Stimulated activated CD4-positive, alpha-beta T cell treated with anti-CD3 and anti-CD28 coated beads, Interleukin-4, amount 100 ng/mL, for 48 hours (primary cell): Measurements from ENCODE around the gene FASTKD1.

Source experiments
- DNase-seq, 2 donors: peaks; one replicate each; pipeline ENCODE4 v3.0.0-alpha.2; 2020; ENCODE audit warnings: low read depth in 2 of 2

FASTKD1 gene

DNA sequence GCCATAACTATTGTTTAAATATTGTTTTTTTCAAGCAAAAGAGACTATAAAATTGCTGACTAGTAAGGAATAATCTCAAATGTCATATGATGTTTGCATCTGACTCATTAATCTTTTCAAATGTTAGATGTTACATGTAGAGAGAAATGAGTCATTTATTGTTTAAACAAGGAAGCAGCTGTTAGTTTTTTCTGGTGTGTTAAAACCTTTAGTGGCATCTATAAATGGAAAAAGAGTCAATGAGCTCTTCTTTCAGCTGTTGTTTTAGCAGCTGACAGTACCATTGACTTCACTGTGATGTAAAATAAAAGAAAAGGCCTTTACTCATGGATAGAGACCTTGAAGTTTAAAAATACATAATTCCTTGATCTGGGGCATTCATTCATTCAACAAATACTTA, 66.0 kb downstream of the FASTKD1 start:
- DNase-seq, result no peak

DNA sequence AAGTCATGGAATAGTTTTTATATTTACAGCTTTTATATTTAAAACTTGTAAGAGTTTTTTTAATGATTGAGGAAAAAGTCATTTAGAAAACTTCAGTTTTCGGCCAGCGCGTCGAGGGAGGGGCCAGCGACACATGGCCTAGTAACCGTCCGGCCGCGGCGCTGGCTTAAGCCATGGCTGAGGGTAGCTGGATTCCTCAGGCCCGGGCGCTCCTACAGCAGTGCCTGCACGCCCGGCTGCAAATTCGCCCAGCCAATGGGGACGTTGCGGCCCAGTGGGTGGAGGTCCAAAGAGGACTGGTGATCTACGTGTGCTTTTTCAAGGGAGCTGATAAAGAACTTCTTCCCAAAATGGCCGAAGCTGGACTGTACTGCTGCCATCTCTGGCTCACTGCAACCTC, 69.0 kb downstream of the FASTKD1 start:
- no peak for DNase-seq

DNA sequence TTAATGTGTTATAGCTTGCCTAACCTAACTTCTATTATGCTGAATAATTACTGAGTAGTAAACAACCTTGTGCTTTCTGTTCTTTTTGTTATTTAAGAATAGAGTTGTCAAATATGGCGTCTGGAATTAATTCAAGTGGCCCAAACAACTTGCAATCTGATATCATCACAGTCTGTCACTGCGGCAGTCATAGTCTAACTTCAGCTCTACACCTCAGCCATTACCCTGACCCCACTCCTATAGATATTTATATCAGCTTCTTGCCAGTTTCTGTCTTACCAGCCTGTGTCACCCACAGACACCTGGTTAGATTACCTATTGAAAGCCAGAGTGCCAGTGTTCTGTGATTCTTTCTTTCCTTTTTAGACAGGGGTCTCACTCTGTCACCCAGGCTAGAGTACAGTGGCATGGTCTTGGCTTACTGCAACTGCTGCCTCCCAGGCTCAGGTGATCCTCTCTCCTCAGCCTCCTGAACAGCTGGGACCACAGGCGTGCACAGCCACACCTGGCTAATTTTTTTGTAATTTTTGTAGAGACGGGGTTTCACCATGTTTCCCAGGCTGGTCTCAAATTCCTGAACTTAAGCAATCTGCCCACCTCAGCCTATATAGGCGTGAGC, 78.2 kb downstream of the FASTKD1 start:
- DNase-seq, result no peak

DNA sequence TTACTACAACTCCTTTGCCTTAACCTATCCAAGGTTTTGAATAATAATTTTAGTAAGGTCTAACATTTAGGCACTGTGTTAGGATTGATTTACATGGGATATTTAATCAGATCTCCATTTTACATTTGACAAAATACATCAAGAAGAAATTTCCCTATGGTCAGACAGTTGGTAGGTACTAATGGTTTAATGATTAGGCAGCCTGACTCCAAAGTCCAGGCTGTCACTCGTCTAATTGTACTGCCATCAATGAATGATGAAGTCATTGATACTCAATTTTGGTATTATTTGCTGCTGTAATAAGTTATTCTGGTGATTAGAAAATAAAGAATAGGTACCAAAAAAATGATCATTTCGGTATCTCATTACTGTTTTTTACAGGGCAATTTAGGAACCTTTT, 80.3 kb downstream of the FASTKD1 start:
- DNase-seq, result no peak

DNA sequence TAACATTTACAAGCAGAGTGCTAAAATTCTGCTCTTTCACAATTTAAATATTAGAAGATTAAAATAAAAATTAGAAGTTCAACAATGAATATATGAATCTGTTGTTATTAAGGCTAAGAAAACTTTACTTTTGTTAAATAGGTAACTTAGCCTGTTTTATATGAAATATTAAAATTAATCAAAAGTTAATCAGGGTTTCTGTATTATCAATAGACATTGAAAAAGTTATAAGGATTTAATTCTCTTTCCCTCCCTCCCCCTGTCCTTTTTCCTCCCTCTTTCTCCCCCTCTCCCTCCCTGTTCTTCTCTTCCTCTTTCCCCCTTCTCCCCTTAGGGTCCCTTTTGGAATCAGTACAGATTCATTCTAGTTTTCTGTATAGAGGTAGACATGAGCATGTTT, 82.3 kb downstream of the FASTKD1 start:
- no peak for DNase-seq

DNA sequence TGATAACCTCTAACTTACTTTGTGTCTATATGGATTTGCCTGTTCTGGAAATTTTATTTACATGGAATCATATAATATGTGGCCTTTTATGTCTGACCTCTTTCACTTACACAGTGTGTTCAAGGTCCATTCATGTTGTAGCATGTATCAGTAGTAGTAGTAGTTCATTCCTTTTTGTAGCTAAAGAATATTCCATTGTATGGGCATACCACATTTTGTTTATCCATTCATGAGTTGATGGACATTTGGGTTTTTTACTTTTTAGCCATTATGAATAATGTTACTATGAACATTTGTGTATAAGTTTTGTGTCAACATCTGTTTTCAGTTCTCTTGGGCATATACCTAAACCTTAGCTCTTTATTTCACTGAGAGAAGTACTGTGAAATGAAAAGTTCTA, 82.8 kb downstream of the FASTKD1 start:
- no peak for DNase-seq

DNA sequence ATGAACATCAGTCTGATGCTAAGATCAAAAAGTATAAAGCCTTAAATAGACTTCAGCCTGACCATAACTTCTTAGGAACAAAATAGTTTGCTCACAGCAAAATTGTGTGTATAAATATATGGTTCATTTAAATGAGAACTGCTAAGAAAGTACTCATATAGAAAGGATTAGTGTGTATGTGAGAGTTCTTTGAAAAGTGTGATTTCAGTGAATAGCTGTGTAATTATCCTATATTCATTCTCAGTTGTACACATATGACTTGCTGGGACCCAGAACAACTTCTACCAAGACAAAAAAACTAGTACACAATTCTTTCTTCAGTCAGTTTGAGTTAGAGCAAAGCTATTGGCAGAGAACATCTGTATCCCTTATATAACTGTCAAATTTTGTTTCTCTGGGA, 87.2 kb downstream of the FASTKD1 start:
- no peak for DNase-seq

DNA sequence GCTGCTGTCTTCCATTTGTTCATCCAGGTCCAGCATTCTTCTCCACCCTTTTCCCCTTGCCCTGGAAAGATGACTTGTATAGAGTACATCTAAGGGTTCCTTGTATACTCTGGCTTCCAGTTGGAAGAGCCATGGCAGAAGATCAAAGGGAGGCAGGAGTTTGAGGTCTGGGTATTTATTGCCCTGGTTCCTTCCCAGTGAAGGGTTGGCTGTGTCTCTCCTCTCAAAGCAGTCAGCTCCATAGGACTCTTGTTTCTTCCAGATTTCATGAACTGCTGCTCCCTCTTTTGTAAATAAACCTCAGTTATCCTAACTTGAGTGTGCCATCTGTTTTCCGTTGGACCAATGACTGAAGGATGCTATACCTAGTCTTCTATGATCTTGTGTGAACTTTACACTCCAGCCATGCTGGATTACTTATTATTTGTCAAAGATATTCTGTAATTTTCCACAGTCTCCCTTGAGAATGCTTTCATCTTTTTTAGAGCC, 88.0 kb downstream of the FASTKD1 start:
- no peak for DNase-seq

DNA sequence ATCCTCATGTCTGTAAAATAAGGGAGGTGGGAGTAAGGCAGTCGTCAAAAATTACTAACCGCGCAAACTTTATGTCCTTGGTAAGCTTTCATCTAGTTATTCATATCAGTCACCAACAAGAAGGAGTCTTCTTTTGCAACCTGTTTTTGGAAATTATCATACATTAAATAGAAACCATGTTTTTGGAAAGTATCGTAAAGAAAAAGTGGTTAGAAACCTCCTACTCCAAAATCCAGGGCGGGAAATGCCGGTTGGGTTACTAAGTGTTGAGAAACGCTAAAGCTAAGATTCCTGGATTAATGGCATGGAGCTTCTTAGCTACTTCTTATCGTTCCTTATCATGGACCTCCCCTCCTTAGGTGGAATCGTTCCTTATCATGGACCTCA, 93.6 kb downstream of the FASTKD1 start:
- DNase-seq, result no peak
